Breast epithelium (tissue), 3 donors: ENCODE results near the gene PGLYRP4. TPM values are rescaled to one million over a fixed set of nuclear protein-coding genes. Genes with fewer than 3 reads are reported as not detected.

Experiments
- total RNA-seq, 3 donors: library from RNA; depleted of rRNA; stranded (reverse); fragments of >200 nt; gene quantifications; one replicate each; pipeline ENCODE4 v1.1.0, GENCODE V29; 2016

PGLYRP4 gene
- total RNA-seq, 3 donors from 2014 or later = not detected

Other genes with a start within 250 kb of the PGLYRP4 start
- gene SPRR2F, start 235.3 kb downstream of the PGLYRP4 start, total RNA-seq = not detected
- gene SPRR2G, start 198.0 kb downstream of the PGLYRP4 start, total RNA-seq = not detected
- gene LELP1, start 145.4 kb downstream of the PGLYRP4 start, total RNA-seq = not detected
- gene PRR9, start 131.3 kb downstream of the PGLYRP4 start, total RNA-seq = not detected
- gene LORICRIN, start 89.2 kb downstream of the PGLYRP4 start, total RNA-seq = not detected
- gene PGLYRP3, start 35.9 kb downstream of the PGLYRP4 start, total RNA-seq = not detected
- gene S100A9, start 9.0 kb upstream of the PGLYRP4 start, total RNA-seq = 100 to 1,000 TPM in 2 of 3 donors, 10 to 100 TPM in 1; 90.3 to 329 (median 208) TPM
- gene S100A12, start 26.8 kb upstream of the PGLYRP4 start, total RNA-seq = 1 to 10 TPM in 2 of 3 donors, not detected in 1; 1.3 to 1.8 TPM
- gene S100A8, start 42.2 kb upstream of the PGLYRP4 start, total RNA-seq = 10 to 100 TPM; 13.1 to 37.4 (median 26.5) TPM
- gene S100A7A, start 67.7 kb upstream of the PGLYRP4 start, total RNA-seq = not detected
- gene S100A7, start 111.8 kb upstream of the PGLYRP4 start, total RNA-seq = not detected
- gene S100A6, start 187.2 kb upstream of the PGLYRP4 start, total RNA-seq = 100 to 1,000 TPM; 351 to 861 (median 423) TPM
- gene S100A5, start 192.1 kb upstream of the PGLYRP4 start, total RNA-seq = not detected
- gene S100A4, start 197.0 kb upstream of the PGLYRP4 start, total RNA-seq = 1,000 to 10,000 TPM in 1 of 3 donors, 100 to 1,000 TPM in 2; 177 to 1,015 (median 198) TPM
- 1 to 10 TPM in 2 of 3 donors, under 1 TPM in 1; 0.44 to 2.6 (median 2.2) TPM for gene S100A3, start 200.4 kb upstream of the PGLYRP4 start, total RNA-seq
- gene S100A2, start 217.0 kb upstream of the PGLYRP4 start, total RNA-seq = 1 to 10 TPM in 1 of 3 donors, under 1 TPM in 1, not detected in 1; 0.33 to 5.4 TPM